GM21367 (cell line): ENCODE measurements around the gene DNAJB1.

Experiments
- ATAC-seq: cut with Tn5 transposase; IDR thresholded peaks from one replicate; pipeline ENCODE4 v1.9.1; 2021; ENCODE audit not compliant: unreplicated experiment

DNAJB1 gene

GRCh38 chr19:14497228-14497921 is 20.8 kb downstream of the DNAJB1 start:
- no peak for ATAC-seq

- no peak for ATAC-seq
These were observed 21.4 kb downstream of the DNAJB1 start for GRCh38 chr19:14496834-14497227.

- no peak for ATAC-seq
These were observed 22.0 kb downstream of the DNAJB1 start, which contains the start of gene GIPC1 for GRCh38 chr19:14496029-14496833. Gene GIPC1 (minus strand): TSS chr19:14496127. CDS start chr19:14482976, 13,151 bp downstream.

GRCh38 chr19:14495672-14496028 is 22.5 kb downstream of the DNAJB1 start:
- ATAC-seq = no peak

- no peak for ATAC-seq
These were observed 23.1 kb downstream of the DNAJB1 start for GRCh38 chr19:14494910-14495671.

- no peak for ATAC-seq
These were observed 23.8 kb downstream of the DNAJB1 start for GRCh38 chr19:14494411-14494810.

- ATAC-seq = no peak
These were observed 25.4 kb downstream of the DNAJB1 start for GRCh38 chr19:14492756-14493337.

GRCh38 chr19:14487370-14488125 is 30.6 kb downstream of the DNAJB1 start:
- no peak for ATAC-seq

- ATAC-seq = no peak
These were observed 35.8 kb downstream of the DNAJB1 start for GRCh38 chr19:14482172-14482941.

GRCh38 chr19:14480700-14481079 is 37.5 kb downstream of the DNAJB1 start:
- ATAC-seq = no peak

GRCh38 chr19:14479975-14480699 is 38.1 kb downstream of the DNAJB1 start:
- ATAC-seq = no peak

GRCh38 chr19:14479309-14479974 is 38.8 kb downstream of the DNAJB1 start:
- ATAC-seq = no peak

- ATAC-seq = no peak
These were observed 40.1 kb downstream of the DNAJB1 start for GRCh38 chr19:14478113-14478545.

GRCh38 chr19:14477418-14478112 is 40.6 kb downstream of the DNAJB1 start:
- no peak for ATAC-seq

- no peak for ATAC-seq
These were observed 41.4 kb downstream of the DNAJB1 start for GRCh38 chr19:14476673-14477401.

- no peak for ATAC-seq
These were observed 41.9 kb downstream of the DNAJB1 start for GRCh38 chr19:14476327-14476672.
